IMR-90 (cell line): ENCODE data around the gene KRT74.

ENCODE experiments used
- BHLHE40 ChIP-seq: fragments of 150-350 bp; IDR thresholded peaks from 2 replicates; pipeline ENCODE4 v1.6.1; 2016; ENCODE audit warnings: mild to moderate bottlenecking, low read depth, low read length
- CEBPB ChIP-seq: IDR thresholded peaks from 2 replicates; pipeline ENCODE4 v1.6.1; 2012; ENCODE audit warnings: low read depth, low read length, improper control_type of control experiment
- FOS ChIP-seq: fragments of 150-350 bp; IDR thresholded peaks from 2 replicates; pipeline ENCODE4 v1.6.1; 2016; ENCODE audit warnings: low read depth, low read length
- MAFK ChIP-seq: IDR thresholded peaks from 2 replicates; pipeline ENCODE4 v1.6.1; 2012; ENCODE audit warnings: low read depth, low read length, improper control_type of control experiment
- POLR2A ChIP-seq: IDR thresholded peaks from 2 replicates; pipeline ENCODE4 v1.6.1; 2012; ENCODE audit warnings: mild to moderate bottlenecking, low read depth, low read length
- RAD21 ChIP-seq: IDR thresholded peaks from 2 replicates; pipeline ENCODE4 v1.6.1; 2012; ENCODE audit warnings: low read length, improper control_type of control experiment
- RCOR1 ChIP-seq: IDR thresholded peaks from 2 replicates; pipeline ENCODE4 v1.6.1; 2012; ENCODE audit warnings: mild to moderate bottlenecking, low read length, improper control_type of control experiment; ENCODE audit not compliant: insufficient replicate concordance
- RFX5 ChIP-seq: IDR thresholded peaks from 2 replicates; pipeline ENCODE4 v1.8.0; 2012; ENCODE audit warnings: low read depth, mild to moderate bottlenecking, low read length, moderate library complexity
- TF ChIP-seq, protein P1 (sequence below): conservative IDR thresholded peaks from 2 replicates; pipeline ENCODE4 v1.5.1; 2012; ENCODE audit warnings: mild to moderate bottlenecking, low read depth, low read length, improper control_type of control experiment

DNA sequence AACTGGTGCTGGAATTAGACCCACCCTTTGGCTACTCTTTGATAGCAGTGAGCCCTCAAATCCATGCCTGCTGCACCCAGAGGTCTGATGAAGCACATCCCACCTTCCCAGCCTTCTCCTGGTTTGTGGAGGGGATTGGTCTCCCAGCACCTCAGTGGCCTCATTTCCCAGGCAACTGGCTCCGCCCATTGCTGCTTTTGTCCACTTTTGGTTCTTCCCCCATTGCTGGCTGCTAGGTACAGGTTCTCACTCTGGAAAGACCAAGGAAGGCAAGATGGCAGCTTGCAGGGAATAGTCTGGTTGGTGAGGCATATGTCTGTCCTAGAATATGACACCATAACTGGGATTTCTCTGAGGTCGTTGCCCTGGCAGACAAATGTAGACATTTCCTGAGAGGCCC is 43.3 kb downstream of the KRT74 start:
- TF ChIP-seq, protein P1, sequence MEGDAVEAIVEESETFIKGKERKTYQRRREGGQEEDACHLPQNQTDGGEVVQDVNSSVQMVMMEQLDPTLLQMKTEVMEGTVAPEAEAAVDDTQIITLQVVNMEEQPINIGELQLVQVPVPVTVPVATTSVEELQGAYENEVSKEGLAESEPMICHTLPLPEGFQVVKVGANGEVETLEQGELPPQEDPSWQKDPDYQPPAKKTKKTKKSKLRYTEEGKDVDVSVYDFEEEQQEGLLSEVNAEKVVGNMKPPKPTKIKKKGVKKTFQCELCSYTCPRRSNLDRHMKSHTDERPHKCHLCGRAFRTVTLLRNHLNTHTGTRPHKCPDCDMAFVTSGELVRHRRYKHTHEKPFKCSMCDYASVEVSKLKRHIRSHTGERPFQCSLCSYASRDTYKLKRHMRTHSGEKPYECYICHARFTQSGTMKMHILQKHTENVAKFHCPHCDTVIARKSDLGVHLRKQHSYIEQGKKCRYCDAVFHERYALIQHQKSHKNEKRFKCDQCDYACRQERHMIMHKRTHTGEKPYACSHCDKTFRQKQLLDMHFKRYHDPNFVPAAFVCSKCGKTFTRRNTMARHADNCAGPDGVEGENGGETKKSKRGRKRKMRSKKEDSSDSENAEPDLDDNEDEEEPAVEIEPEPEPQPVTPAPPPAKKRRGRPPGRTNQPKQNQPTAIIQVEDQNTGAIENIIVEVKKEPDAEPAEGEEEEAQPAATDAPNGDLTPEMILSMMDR = no peak
- TF ChIP-seq RAD21 (no peak), RFX5 (no peak), FOS (no peak), MAFK (no peak), CEBPB (no peak), POLR2A (no peak), BHLHE40 (no peak), RCOR1 (no peak)
